OCI-LY7 (cell line): ENCODE results near the gene BORCS6.

Experiments used
- CTCF ChIP-seq: fragments of 200-600 bp; sonication (generic); conservative IDR thresholded peaks from 2 replicates; pipeline ENCODE4 v1.5.1; 2014; ENCODE audit warnings: mild to moderate bottlenecking, antibody characterized with exemption, low read length, moderate library complexity, mixed read lengths
- EZH2phosphoT487 ChIP-seq: fragments of 200-600 bp; sonication (generic); IDR thresholded peaks from 2 replicates; pipeline ENCODE4 v1.6.1; 2018; ENCODE audit warnings: low read depth, borderline replicate concordance, mild to moderate bottlenecking, mixed run types, antibody characterized with exemption, low read length, moderate library complexity, mixed read lengths

DNA sequence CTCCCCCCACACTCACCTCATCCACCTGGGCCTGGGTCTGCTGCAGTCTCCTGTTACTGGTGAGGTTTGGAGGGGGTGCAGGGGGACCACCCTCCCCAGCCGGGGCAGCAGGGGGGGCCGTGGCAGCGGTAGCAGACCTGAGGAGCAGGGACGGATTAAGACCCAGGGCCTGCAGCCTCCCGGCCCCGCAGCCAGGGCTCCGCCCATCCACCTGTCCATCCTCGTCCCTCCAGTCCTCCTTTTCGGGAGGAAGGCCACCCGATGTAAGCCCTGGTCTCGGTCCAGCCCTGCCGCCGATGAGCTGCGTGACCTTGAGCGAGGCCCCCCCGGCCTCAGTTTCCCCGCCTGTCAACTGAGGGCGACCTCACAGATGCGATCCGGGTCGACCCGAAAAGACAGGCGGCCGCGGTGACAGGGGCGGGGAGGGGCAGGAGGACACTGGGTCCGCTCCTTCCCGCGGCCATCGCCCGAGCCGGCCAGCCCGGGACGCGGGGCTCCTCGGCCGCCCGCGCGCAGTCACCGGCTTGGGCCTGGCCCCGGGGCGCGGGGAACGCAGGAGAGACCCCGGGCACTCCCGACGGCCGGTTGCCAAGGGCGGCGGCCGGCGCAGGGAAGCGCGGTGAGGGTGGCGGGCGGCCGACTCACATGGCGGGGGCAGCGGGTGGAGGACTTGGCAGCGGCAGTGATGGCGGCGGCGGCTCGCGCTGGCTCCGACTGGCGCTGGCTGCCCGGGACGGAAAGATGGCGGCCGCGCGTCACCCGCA is 27.6 kb downstream of the BORCS6 start, which contains the start of gene VAMP2:
- TF ChIP-seq CTCF: no peak
- TF ChIP-seq EZH2phosphoT487: no peak
